Osteocyte (in vitro differentiated cells): Measurements from ENCODE around the gene ZNF526. TPM values are rescaled to one million over a fixed set of nuclear protein-coding genes. Genes with fewer than 3 reads are reported as not detected.

ENCODE experiments used
- DNase-seq: peaks from one replicate; pipeline ENCODE4 v3.0.0; 2021; ENCODE audit warnings: mixed read lengths; ENCODE audit not compliant: unreplicated experiment; ENCODE audit errors: extremely low spot score
- H3K27ac Mint-ChIP-seq: one replicate; pipeline ENCODE4 v1.8.0; 2021; ENCODE audit warnings: mild to moderate bottlenecking, mixed read lengths; ENCODE audit not compliant: unreplicated experiment
- H3K27me3 Mint-ChIP-seq: one replicate; pipeline ENCODE4 v1.8.0; 2021; ENCODE audit warnings: mixed read lengths; ENCODE audit not compliant: unreplicated experiment
- H3K36me3 Mint-ChIP-seq: one replicate; pipeline ENCODE4 v1.8.0; 2021; ENCODE audit warnings: mixed read lengths; ENCODE audit not compliant: unreplicated experiment
- H3K4me1 Mint-ChIP-seq: one replicate; pipeline ENCODE4 v1.8.0; 2021; ENCODE audit warnings: mixed read lengths; ENCODE audit not compliant: unreplicated experiment
- H3K4me3 Mint-ChIP-seq: one replicate; pipeline ENCODE4 v1.8.0; 2021; ENCODE audit warnings: mild to moderate bottlenecking, moderate library complexity, mixed read lengths; ENCODE audit not compliant: unreplicated experiment
- H3K9me3 Mint-ChIP-seq: one replicate; pipeline ENCODE4 v1.8.0; 2021; ENCODE audit warnings: mixed read lengths; ENCODE audit not compliant: unreplicated experiment
- total RNA-seq: library from RNA; stranded (reverse); gene quantifications from 2 replicates; pipeline ENCODE4 v1.2.1, GENCODE V29; 2021
- TF ChIP-seq, protein P1 (sequence below): fragments of 200-600 bp; sonication (generic); IDR thresholded peaks from 2 replicates; pipeline ENCODE4 v1.5.0; 2021; ENCODE audit warnings: antibody characterized with exemption, mild to moderate bottlenecking, moderate library complexity

Gene ZNF526
- total RNA-seq, 1 donor from 2014 or later = 9.9 TPM

DNA sequence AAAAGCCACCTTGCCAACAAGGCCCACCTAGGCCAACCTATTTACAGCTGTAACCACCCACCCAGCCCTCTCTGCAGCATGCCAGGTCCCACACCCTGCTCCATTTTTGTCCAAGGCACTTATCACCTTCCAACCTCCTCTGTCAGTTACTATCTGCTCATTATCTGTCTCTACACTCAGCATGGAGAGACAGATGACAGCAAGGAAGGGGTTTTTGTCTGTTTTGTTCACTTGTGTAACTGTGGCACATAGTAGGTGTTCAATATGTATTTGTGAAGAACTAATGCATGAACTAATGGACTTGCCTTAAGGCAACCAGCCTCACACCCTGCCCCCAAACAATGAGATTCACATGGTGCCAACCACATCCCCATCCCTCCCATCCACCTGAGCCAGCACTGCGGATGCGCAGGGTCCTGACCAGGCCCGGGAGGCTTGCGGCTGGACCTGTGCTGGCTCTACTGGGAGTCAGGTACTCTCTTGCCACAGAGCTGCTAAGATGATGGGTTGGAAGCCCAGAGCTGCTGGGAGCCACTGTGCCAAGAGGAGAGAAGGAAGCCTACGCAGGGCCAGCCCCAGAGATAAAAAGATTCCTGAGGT, 19.9 kb upstream of the ZNF526 start:
- no peak for DNase-seq
- no peaks in the 10 kb centered on the region for H3K27me3 Mint-ChIP-seq
- no peaks in the 10 kb centered on the region for H3K9me3 Mint-ChIP-seq
- H3K4me3 Mint-ChIP-seq = no peak overlapping the region
- TF ChIP-seq, protein P1, sequence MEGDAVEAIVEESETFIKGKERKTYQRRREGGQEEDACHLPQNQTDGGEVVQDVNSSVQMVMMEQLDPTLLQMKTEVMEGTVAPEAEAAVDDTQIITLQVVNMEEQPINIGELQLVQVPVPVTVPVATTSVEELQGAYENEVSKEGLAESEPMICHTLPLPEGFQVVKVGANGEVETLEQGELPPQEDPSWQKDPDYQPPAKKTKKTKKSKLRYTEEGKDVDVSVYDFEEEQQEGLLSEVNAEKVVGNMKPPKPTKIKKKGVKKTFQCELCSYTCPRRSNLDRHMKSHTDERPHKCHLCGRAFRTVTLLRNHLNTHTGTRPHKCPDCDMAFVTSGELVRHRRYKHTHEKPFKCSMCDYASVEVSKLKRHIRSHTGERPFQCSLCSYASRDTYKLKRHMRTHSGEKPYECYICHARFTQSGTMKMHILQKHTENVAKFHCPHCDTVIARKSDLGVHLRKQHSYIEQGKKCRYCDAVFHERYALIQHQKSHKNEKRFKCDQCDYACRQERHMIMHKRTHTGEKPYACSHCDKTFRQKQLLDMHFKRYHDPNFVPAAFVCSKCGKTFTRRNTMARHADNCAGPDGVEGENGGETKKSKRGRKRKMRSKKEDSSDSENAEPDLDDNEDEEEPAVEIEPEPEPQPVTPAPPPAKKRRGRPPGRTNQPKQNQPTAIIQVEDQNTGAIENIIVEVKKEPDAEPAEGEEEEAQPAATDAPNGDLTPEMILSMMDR = no peak
- no peaks in the 10 kb centered on the region for H3K4me1 Mint-ChIP-seq
- H3K36me3 Mint-ChIP-seq = peaks cover 39% of the 10 kb centered on the region
- H3K27ac Mint-ChIP-seq = no peak overlapping the region

DNA sequence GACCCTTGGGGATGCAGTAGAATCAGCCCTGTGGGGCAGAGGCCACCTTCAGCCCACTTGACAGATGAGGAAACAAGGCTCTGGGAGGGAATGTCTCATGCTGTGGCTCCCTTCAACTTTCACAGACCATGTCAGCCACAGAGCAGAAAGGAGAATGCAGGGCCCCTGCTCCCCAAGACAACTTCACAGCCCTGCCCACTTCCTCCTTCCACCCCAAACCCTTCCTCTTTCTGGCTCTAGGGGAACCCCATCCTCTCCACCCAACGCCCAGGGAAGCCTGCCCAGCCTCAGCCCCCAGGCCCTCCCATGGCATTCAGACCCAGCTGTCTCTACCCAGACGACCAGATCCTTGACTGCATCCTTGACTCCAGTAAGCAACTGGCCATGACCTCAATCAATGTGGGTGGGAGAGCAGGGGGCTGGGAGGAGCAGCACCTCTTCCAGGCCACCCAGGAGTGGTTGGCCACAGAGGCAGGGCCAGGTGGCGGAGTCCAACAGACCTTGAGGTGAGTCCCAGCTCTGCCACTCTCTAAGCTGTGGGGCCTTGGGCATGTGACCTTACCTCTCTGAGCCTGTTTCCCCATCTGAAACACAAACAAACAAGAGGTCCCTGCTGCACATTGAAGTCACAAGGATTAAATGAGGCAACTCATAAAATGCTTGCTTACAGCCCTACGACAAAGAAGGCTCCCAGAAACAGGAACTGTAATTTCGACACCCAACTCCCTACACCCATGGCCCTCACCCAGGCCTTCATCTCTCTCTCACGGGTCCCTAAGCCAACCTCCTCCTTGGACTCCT, 18.4 kb upstream of the ZNF526 start:
- no peaks in the 10 kb centered on the region for H3K4me1 Mint-ChIP-seq
- peaks cover 45% of the 10 kb centered on the region for H3K36me3 Mint-ChIP-seq
- H3K9me3 Mint-ChIP-seq = no peaks in the 10 kb centered on the region
- no peak for DNase-seq
- H3K27me3 Mint-ChIP-seq = no peaks in the 10 kb centered on the region
- H3K4me3 Mint-ChIP-seq = no peak overlapping the region
- H3K27ac Mint-ChIP-seq = no peak overlapping the region
- TF ChIP-seq, protein P1 = no peak

DNA sequence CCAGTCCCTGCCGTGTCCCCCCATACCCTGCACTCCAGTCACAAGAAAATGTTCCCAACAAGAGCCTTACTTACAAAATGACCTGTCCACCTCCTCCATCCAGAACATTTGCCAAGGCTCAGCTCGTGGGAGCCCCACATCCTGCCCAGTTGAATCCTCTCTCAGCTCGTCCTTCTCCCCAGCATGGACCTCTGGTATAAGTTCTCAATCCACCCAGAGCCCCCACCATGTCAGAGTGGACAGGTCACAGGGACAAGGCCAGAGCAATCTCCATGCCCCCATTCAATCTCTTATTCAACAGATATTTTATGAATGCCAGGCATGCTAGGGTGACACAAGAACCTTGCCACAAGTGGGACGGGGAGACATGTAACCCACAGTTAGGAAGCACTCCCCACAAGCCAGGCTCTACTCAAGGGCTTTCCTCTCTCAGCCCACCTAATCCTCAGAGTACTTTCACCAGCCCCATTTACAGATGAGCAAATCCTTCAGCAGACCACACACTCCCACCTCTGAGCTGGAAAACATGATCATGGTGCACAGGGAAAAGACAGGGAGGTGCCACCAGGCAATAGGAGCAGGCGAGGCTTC, 17.7 kb upstream of the ZNF526 start:
- Mint-ChIP-seq H3K4me3 (no peak overlapping the region), H3K27ac (no peak overlapping the region), H3K27me3 (no peaks in the 10 kb centered on the region), H3K9me3 (no peaks in the 10 kb centered on the region), H3K36me3 (peaks cover 45% of the 10 kb centered on the region), H3K4me1 (peaks cover 5% of the 10 kb centered on the region)
- TF ChIP-seq, protein P1 = no peak
- no peak for DNase-seq

DNA sequence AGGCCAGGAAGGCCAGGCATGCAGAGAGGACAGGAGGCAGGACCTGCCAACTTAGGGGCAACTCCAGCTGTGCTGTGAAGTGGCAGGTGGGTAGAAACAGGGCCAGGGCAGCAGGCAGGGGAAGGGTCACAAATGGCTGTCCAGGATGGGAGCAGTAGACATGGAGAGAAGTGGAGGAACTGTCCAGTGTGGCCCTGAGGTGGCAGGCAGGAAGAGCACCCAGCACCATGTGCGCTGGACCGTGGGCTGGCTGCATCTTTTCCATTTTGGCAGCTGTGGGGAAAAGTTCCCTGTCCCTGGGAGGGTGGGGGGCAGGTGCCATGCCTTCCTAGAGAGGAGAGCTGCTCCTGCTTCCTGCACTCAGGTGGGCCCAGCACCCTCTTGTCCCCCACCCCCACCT, 16.4 kb upstream of the ZNF526 start:
- H3K36me3 Mint-ChIP-seq = peaks cover 46% of the 10 kb centered on the region
- H3K4me1 Mint-ChIP-seq = peaks cover 16% of the 10 kb centered on the region
- DNase-seq = no peak
- no peaks in the 10 kb centered on the region for H3K9me3 Mint-ChIP-seq
- H3K27me3 Mint-ChIP-seq = no peaks in the 10 kb centered on the region
- TF ChIP-seq, protein P1 = no peak
- no peak overlapping the region for H3K4me3 Mint-ChIP-seq
- no peak overlapping the region for H3K27ac Mint-ChIP-seq

DNA sequence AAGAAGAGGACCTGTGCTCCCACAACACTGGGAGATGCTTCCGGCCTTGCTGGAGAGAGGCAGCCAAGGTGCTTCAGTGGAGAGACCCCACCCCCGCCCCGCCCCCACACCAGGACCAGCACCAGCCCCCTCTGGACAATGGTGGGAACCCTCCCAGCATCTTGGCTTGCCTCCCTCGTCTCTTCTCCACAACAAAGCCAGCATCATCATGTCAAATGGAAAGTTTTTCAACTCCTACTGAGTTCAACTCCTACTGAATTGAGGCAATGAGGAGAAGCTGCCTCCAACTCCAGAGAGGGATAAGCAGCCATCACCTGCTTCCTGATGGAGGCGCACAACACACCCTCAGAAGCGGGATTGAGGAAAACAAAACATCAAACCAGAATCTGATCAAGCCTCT, 15.4 kb upstream of the ZNF526 start:
- H3K4me1 Mint-ChIP-seq = peaks cover 16% of the 10 kb centered on the region
- H3K4me3 Mint-ChIP-seq = no peak overlapping the region
- H3K9me3 Mint-ChIP-seq = no peaks in the 10 kb centered on the region
- no peaks in the 10 kb centered on the region for H3K27me3 Mint-ChIP-seq
- H3K36me3 Mint-ChIP-seq = peaks cover 48% of the 10 kb centered on the region
- TF ChIP-seq, protein P1 = no peak
- no peak for DNase-seq
- H3K27ac Mint-ChIP-seq = no peak overlapping the region
